GM12875 (cell line): ENCODE measurements around the gene KDF1.
A peak's percentile ranks its signal among the peaks of the same experiment; 100 is the strongest.

ENCODE experiments used
- H3K4me3 ChIP-seq: one replicate; pipeline ENCODE4 v1.5.1; 2011; ENCODE audit warnings: low read depth, low read length, control low read depth
- TF ChIP-seq, protein P1 (sequence below): IDR thresholded peaks from 2 replicates; pipeline ENCODE4 v1.5.1; 2011; ENCODE audit warnings: low read depth, mild to moderate bottlenecking, control low read depth, inconsistent platforms, low read length, moderate library complexity, borderline replicate concordance; ENCODE audit not compliant: insufficient read depth

Gene KDF1, protein sequence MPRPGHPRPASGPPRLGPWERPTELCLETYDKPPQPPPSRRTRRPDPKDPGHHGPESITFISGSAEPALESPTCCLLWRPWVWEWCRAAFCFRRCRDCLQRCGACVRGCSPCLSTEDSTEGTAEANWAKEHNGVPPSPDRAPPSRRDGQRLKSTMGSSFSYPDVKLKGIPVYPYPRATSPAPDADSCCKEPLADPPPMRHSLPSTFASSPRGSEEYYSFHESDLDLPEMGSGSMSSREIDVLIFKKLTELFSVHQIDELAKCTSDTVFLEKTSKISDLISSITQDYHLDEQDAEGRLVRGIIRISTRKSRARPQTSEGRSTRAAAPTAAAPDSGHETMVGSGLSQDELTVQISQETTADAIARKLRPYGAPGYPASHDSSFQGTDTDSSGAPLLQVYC

GRCh38 chr1:26959722-26960624 lies at the start of gene KDF1:
Gene KDF1, minus strand, starts transcription at chr1:26960468. Its CDS starts 8,088 bp downstream, at chr1:26952380.
- TF ChIP-seq, protein P1, sequence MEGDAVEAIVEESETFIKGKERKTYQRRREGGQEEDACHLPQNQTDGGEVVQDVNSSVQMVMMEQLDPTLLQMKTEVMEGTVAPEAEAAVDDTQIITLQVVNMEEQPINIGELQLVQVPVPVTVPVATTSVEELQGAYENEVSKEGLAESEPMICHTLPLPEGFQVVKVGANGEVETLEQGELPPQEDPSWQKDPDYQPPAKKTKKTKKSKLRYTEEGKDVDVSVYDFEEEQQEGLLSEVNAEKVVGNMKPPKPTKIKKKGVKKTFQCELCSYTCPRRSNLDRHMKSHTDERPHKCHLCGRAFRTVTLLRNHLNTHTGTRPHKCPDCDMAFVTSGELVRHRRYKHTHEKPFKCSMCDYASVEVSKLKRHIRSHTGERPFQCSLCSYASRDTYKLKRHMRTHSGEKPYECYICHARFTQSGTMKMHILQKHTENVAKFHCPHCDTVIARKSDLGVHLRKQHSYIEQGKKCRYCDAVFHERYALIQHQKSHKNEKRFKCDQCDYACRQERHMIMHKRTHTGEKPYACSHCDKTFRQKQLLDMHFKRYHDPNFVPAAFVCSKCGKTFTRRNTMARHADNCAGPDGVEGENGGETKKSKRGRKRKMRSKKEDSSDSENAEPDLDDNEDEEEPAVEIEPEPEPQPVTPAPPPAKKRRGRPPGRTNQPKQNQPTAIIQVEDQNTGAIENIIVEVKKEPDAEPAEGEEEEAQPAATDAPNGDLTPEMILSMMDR, result peak; percentile 32
- peak within 1 kb of the TSS; percentile 8 for H3K4me3 ChIP-seq

GRCh38 chr1:27009601-27010197 lies 49.4 kb upstream of the KDF1 start:
- TF ChIP-seq, protein P1, result no peak
- H3K4me3 ChIP-seq, result no peak overlapping the region

DNA sequence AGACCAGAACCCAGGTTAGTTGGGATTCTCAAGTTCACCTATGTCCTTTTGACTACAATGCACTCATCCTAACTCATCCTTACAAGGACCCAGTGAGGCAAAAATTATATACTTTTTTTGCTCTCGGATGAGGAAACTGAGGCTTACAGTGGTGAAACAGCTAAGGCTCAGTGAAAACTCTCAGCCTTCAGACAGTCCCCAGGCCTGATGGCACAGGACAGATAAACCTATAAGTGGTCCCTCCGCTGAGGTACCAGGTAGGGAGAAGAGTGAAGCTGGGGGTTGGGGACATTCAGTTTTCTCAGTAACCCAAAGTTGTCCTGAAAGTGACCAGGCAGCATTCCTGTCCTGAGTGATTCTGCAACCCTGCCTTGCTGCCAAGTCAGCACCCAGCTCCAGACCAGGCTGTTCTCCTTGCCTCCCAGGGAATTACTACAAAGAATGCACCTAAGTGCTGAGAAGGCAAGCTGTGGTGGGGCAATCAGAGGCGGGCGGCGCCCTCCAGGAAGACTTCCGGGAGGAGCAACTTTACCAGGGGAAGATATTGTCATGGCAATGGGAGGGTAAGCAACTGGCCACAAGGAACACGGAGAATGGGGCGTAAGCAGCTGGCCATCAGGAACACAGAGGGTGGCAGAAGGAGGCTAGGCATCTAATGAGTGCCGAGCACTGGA lies 47.8 kb upstream of the KDF1 start:
- no peak overlapping the region for H3K4me3 ChIP-seq
- TF ChIP-seq, protein P1, result no peak

DNA sequence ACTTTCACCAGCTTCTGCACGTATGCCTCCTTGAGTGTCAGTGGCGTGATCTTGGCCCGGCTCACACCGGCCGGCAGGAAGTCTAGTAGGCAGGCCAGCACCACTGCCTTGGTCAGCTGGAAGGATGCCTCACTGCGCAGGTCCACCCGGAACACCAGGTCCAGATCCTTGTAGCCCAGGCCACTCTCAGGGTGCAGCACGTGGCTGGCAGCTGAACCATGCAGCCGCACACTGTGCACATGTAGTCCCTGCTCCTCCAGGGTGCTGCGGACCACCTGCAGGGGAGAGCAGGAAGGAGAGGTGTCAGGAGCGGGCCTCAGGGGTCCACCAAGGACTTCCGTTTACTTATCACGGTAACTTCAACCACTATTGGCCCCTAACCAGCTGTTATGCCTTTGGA lies 46.4 kb upstream of the KDF1 start:
- no peak overlapping the region for H3K4me3 ChIP-seq
- TF ChIP-seq, protein P1, result no peak

- H3K4me3 ChIP-seq, result no peak overlapping the region
- TF ChIP-seq, protein P1, result no peak
Observed at GRCh38 chr1:27005648-27006496, 45.6 kb upstream of the KDF1 start.

- TF ChIP-seq, protein P1, result no peak
- H3K4me3 ChIP-seq, result no peak overlapping the region
Observed at GRCh38 chr1:27005166-27005530, 44.9 kb upstream of the KDF1 start.
